ENCODE measurements around the gene ATP4A.

Gene ATP4A

GRCh38 chr19:35554076-35554475 is 9.4 kb downstream of the ATP4A start:
- no peak for TF ChIP-seq CTCF (IDR thresholded peaks at IDR 0.05; ENCODE audit: insufficient read depth, low read depth, low read length, missing control alignments)
- no peak overlapping the region for H3K4me3 ChIP-seq (ENCODE audit: low read depth, low read length)
- no peak for DNase-seq (ENCODE audit: low read depth)

- no peak for TF ChIP-seq CTCF (IDR thresholded peaks at IDR 0.05; ENCODE audit: insufficient read depth, low read depth, low read length, missing control alignments)
- DNase-seq (ENCODE audit: low read depth), result no peak
Measured at GRCh38 chr19:35553385-35554000, 10.0 kb downstream of the ATP4A start.

GRCh38 chr19:35552534-35553384 is 10.7 kb downstream of the ATP4A start:
- TF ChIP-seq CTCF (IDR thresholded peaks at IDR 0.05; ENCODE audit: insufficient read depth, low read depth, low read length, missing control alignments), result no peak
- no peak overlapping the region for H3K4me3 ChIP-seq (ENCODE audit: low read depth, low read length)
- no peak for DNase-seq (ENCODE audit: low read depth)

More at GRCh38 chr19:35553385-35554000, 10.0 kb downstream of the ATP4A start:
- H3K4me3 ChIP-seq (ENCODE audit: low read depth, low read length), result no peak overlapping the region

GRCh38 chr19:35551091-35551810 is 12.2 kb downstream of the ATP4A start:
- H3K4me3 ChIP-seq (ENCODE audit: low read depth, low read length), result no peak overlapping the region

GRCh38 chr19:35549879-35550523 is 13.5 kb downstream of the ATP4A start:
- no peak for DNase-seq (ENCODE audit: low read depth)
- no peak for TF ChIP-seq CTCF (IDR thresholded peaks at IDR 0.05; ENCODE audit: insufficient read depth, low read depth, low read length, missing control alignments)
- no peak overlapping the region for H3K4me3 ChIP-seq (ENCODE audit: low read depth, low read length)

More at GRCh38 chr19:35551091-35551810, 12.2 kb downstream of the ATP4A start:
- no peak for DNase-seq (ENCODE audit: low read depth)
- TF ChIP-seq CTCF (IDR thresholded peaks at IDR 0.05; ENCODE audit: insufficient read depth, low read depth, low read length, missing control alignments), result no peak

- peak; percentile 68 for TF ChIP-seq CTCF (IDR thresholded peaks at IDR 0.05; ENCODE audit: insufficient read depth, low read depth, low read length, missing control alignments)
- H3K4me3 ChIP-seq (ENCODE audit: low read depth, low read length), result no peak overlapping the region
- DNase-seq (ENCODE audit: low read depth), result peak; percentile 78
Measured at GRCh38 chr19:35549174-35549788, 14.2 kb downstream of the ATP4A start.
